Measurements from ENCODE around the gene NR1I3. TPM values are rescaled to one million over a fixed set of nuclear protein-coding genes. Genes with fewer than 3 reads are reported as not detected.

Gene NR1I3
- total and polyA plus RNA-seq, 2 of the 13 experiments (the other 11 are each of a cell fraction or from before 2014, with no cell fraction given), result 0.62 to 0.95 TPM

DNA sequence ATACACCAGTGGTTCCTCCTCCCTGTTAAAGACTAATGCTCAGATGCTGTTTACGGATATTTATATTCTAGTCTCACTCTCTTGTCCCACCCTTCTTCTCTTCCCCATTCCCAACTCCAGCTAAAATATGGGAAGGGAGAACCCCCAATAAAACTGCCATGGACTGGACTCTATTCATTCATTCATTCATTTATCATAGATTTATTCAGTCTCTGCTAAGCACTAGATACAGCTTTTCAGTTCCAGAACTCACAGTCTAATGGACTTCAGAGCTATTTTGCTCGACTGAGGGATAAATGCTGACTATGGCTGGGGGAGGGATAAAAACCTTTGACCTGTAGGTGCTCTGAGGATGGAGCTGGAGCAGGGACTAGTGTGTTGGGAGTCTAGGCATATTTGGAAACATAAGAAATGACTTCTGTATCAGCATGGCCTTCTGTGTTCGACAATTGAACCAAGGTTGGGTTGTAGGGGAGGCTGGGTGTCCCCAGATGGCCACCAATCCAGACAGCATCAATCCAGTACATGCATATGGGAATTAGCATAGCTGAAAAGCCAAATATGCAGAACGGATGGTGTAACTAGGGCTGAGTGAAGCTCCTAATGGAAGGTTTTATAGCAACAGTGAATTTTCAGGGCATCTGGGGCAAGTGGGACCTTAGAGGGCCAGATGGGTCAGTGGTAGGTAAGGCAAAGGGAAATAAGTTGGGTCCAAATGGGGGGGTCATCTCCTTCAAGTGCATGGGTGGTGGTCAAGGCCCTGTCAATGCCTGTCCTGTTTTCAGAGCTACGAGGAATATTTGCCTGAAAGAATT is 18.7 kb downstream of the NR1I3 start:
- peaks cover 72% of the 10 kb centered on the region for H3K4me1 ChIP-seq (ENCODE audit: insufficient read depth, low read length)
- H3K27me3 ChIP-seq (ENCODE audit: control insufficient read depth in 1 of 2, insufficient read depth in 2 of 2, low read length in 2 of 2), result no peaks in the 10 kb centered on the region; a peak in 1 of 5 replicates
- no peak overlapping the region for H2AFZ ChIP-seq (ENCODE audit: low read length)
- 3% methylated on average over 4 of the region's 5 CpGs for WGBS (ENCODE audit: low lambda C conversion rate)
- H3K9me3 ChIP-seq (ENCODE audit: low read length), result no peaks in the 10 kb centered on the region
- intact Hi-C loops (cut with micrococcal nuclease; ENCODE audit: unreplicated experiment), result no loop called here
- in situ Hi-C loops (cut with HindIII; ENCODE audit: extremely low pct_ligation_motif_present, low pct_unique_long_range_greater_than_20kb), result no loop called here
- peaks cover 11% of the 10 kb centered on the region for H4K20me1 ChIP-seq (ENCODE audit: insufficient read depth, low read length)
- ChIA-PET POLR2A (interaction anchor here (0.8 to 12.5 kb wide), 10 partner anchors 9 to 193 kb away, joined by 4 to 357 read pairs (median 8); partner anchors contain the start of genes ADAMTS4, DEDD, NDUFS2 and SDHC), CTCF (ENCODE audit: low intra/inter-chr PET ratio, low total read pairs) (no interaction called here)
- H3K36me3 ChIP-seq (replicated peaks in 1 of 2; ENCODE audit: control insufficient read depth in 1 of 2, insufficient read depth in 2 of 2, low read length in 2 of 2), result peaks cover 1 to 17% of the 10 kb centered on the region in 2 experiments; a peak in 3 of 5 replicates
- ATAC-seq, result peak; percentile 5
- H3K4me2 ChIP-seq (ENCODE audit: low read depth, low read length), result peak overlapping the region; percentile 87
- peak; percentile 68 for FAIRE-seq
- H3K9ac ChIP-seq (ENCODE audit: insufficient read depth, low read depth, low read length), result peak overlapping the region; percentile 40
- peak overlapping the region; percentile 99 for H3K27ac ChIP-seq (ENCODE audit: extremely low read length, insufficient read depth, low read length)
- peak overlapping the region in 2 of 3 experiments; percentile 23 to 25; a peak in 5 of 6 replicates for H3K4me3 ChIP-seq (replicated peaks in 1 of 3; ENCODE audit: insufficient read depth in 1 of 3, low read depth in 2 of 3, low read length in 3 of 3)
- DNase-seq (ENCODE audit: low spot score), result peak; percentile 45
- no TSS peak for BruUV-seq (replicated peaks)
- H3K79me2 ChIP-seq (ENCODE audit: insufficient read depth, low read length), result peaks cover 23% of the 10 kb centered on the region
- peak; percentile 41; the same call in 1 of the 2 replicates for TF ChIP-seq ZNF605 (CRISPR knock-in tag; IDR thresholded peaks at IDR 0.05)
- no peak for TF ChIP-seq HMG20B (CRISPR knock-in tag; conservative IDR thresholded peaks at IDR 0.05)
- 0 out of 2 replicates have a peak, but pooled peaks have one; percentile 51 for TF ChIP-seq SNAI1 (CRISPR knock-in tag; IDR thresholded peaks at IDR 0.05; ENCODE audit: borderline replicate concordance)
- no peak for TF ChIP-seq POGZ (CRISPR knock-in tag; IDR thresholded peaks at IDR 0.05)
- TF ChIP-seq SIN3A (IDR thresholded peaks at IDR 0.05; ENCODE audit: borderline replicate concordance, low read depth, low read length), result 0 out of 2 replicates have a peak, but pooled peaks have one; percentile 44
- TF ChIP-seq ZNF101 (CRISPR knock-in tag; IDR thresholded peaks at IDR 0.05; ENCODE audit: borderline replicate concordance, low read depth), result no peak
- TF ChIP-seq STAG1 (CRISPR knock-in tag; IDR thresholded peaks at IDR 0.05), result no peak
- TF ChIP-seq ZNF383 (CRISPR knock-in tag; IDR thresholded peaks at IDR 0.05; ENCODE audit: borderline replicate concordance), result no peak
- no peak for TF ChIP-seq ZNF17 (CRISPR knock-in tag; IDR thresholded peaks at IDR 0.05)
- TF ChIP-seq, protein P1, sequence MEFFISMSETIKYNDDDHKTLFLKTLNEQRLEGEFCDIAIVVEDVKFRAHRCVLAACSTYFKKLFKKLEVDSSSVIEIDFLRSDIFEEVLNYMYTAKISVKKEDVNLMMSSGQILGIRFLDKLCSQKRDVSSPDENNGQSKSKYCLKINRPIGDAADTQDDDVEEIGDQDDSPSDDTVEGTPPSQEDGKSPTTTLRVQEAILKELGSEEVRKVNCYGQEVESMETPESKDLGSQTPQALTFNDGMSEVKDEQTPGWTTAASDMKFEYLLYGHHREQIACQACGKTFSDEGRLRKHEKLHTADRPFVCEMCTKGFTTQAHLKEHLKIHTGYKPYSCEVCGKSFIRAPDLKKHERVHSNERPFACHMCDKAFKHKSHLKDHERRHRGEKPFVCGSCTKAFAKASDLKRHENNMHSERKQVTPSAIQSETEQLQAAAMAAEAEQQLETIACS (CRISPR knock-in tag; IDR thresholded peaks at IDR 0.05), result no peak
- no peak for TF ChIP-seq MIER3 (CRISPR knock-in tag; IDR thresholded peaks at IDR 0.05; ENCODE audit: borderline replicate concordance)
- TF ChIP-seq, protein P2, sequence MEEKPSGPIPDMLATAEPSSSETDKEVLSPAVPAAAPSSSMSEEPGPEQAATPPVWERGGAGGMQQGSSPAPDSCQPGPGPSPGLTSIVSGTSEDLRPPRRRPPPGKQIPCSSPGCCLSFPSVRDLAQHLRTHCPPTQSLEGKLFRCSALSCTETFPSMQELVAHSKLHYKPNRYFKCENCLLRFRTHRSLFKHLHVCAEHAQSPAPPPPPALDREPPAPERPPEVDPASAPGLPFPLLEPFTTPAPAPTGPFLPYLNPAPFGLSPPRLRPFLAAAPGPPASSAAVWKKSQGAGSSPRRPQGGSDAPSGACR (CRISPR knock-in tag; IDR thresholded peaks at IDR 0.05), result 0 out of 2 replicates have a peak, but pooled peaks have one; percentile 18
- TF ChIP-seq, protein P3, sequence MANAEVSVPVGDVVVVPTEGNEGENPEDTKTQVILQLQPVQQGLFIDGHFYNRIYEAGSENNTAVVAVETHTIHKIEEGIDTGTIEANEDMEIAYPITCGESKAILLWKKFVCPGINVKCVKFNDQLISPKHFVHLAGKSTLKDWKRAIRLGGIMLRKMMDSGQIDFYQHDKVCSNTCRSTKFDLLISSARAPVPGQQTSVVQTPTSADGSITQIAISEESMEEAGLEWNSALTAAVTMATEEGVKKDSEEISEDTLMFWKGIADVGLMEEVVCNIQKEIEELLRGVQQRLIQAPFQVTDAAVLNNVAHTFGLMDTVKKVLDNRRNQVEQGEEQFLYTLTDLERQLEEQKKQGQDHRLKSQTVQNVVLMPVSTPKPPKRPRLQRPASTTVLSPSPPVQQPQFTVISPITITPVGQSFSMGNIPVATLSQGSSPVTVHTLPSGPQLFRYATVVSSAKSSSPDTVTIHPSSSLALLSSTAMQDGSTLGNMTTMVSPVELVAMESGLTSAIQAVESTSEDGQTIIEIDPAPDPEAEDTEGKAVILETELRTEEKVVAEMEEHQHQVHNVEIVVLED (CRISPR knock-in tag; IDR thresholded peaks at IDR 0.05; ENCODE audit: borderline replicate concordance), result no peak
- no peak for TF ChIP-seq HOXD1 (CRISPR knock-in tag; IDR thresholded peaks at IDR 0.05)
- TF ChIP-seq ZNF260 (CRISPR knock-in tag; IDR thresholded peaks at IDR 0.05; ENCODE audit: borderline replicate concordance, low read depth), result no peak
- TF ChIP-seq REL (CRISPR knock-in tag; conservative IDR thresholded peaks at IDR 0.05), result peak; percentile 68; the same call in 1 of the 2 replicates
- TF ChIP-seq, protein P4, sequence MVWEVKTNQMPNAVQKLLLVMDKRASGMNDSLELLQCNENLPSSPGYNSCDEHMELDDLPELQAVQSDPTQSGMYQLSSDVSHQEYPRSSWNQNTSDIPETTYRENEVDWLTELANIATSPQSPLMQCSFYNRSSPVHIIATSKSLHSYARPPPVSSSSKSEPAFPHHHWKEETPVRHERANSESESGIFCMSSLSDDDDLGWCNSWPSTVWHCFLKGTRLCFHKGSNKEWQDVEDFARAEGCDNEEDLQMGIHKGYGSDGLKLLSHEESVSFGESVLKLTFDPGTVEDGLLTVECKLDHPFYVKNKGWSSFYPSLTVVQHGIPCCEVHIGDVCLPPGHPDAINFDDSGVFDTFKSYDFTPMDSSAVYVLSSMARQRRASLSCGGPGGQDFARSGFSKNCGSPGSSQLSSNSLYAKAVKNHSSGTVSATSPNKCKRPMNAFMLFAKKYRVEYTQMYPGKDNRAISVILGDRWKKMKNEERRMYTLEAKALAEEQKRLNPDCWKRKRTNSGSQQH (CRISPR knock-in tag; IDR thresholded peaks at IDR 0.05; ENCODE audit: low read depth), result no peak
